GM18526 (cell line): ENCODE measurements around the gene ZDHHC14.

Experiments
- POLR2A ChIP-seq: IDR thresholded peaks from 3 replicates; pipeline ENCODE4 v1.6.1; 2011; ENCODE audit not compliant: insufficient read length; ENCODE audit errors: extremely low read depth

ZDHHC14 gene

GRCh38 chr6:157498817-157499216, 117.8 kb downstream of the ZDHHC14 start:
- TF ChIP-seq POLR2A = no peak

- TF ChIP-seq POLR2A = no peak
These were observed 119.0 kb downstream of the ZDHHC14 start for GRCh38 chr6:157500022-157500421.

GRCh38 chr6:157503018-157503747, 122.2 kb downstream of the ZDHHC14 start:
- TF ChIP-seq POLR2A = no peak

- TF ChIP-seq POLR2A = no peak
These were observed 125.0 kb downstream of the ZDHHC14 start for GRCh38 chr6:157505912-157506491.

- TF ChIP-seq POLR2A = no peak
These were observed 129.6 kb downstream of the ZDHHC14 start for GRCh38 chr6:157510323-157511188.

GRCh38 chr6:157511682-157512381, 130.8 kb downstream of the ZDHHC14 start:
- TF ChIP-seq POLR2A = no peak

GRCh38 chr6:157512382-157512682, 131.3 kb downstream of the ZDHHC14 start:
- TF ChIP-seq POLR2A = no peak

- TF ChIP-seq POLR2A = no peak
These were observed 132.1 kb downstream of the ZDHHC14 start for GRCh38 chr6:157513004-157513603.

- TF ChIP-seq POLR2A = no peak
These were observed 132.9 kb downstream of the ZDHHC14 start for GRCh38 chr6:157513619-157514485.

- TF ChIP-seq POLR2A = no peak
These were observed 133.9 kb downstream of the ZDHHC14 start for GRCh38 chr6:157514659-157515496.

GRCh38 chr6:157516319-157517026, 135.5 kb downstream of the ZDHHC14 start:
- TF ChIP-seq POLR2A = no peak

GRCh38 chr6:157517601-157518359, 136.8 kb downstream of the ZDHHC14 start:
- TF ChIP-seq POLR2A = no peak
